Osteocyte (in vitro differentiated cells): ENCODE measurements around the gene FAM199X. TPM values are rescaled to one million over a fixed set of nuclear protein-coding genes. Genes with fewer than 3 reads are reported as not detected.

Source experiments
- DNase-seq: peaks from one replicate; pipeline ENCODE4 v3.0.0; 2021; ENCODE audit warnings: mixed read lengths; ENCODE audit not compliant: unreplicated experiment; ENCODE audit errors: extremely low spot score
- H3K27ac Mint-ChIP-seq: one replicate; pipeline ENCODE4 v1.8.0; 2021; ENCODE audit warnings: mild to moderate bottlenecking, mixed read lengths; ENCODE audit not compliant: unreplicated experiment
- H3K27me3 Mint-ChIP-seq: one replicate; pipeline ENCODE4 v1.8.0; 2021; ENCODE audit warnings: mixed read lengths; ENCODE audit not compliant: unreplicated experiment
- H3K36me3 Mint-ChIP-seq: one replicate; pipeline ENCODE4 v1.8.0; 2021; ENCODE audit warnings: mixed read lengths; ENCODE audit not compliant: unreplicated experiment
- H3K4me1 Mint-ChIP-seq: one replicate; pipeline ENCODE4 v1.8.0; 2021; ENCODE audit warnings: mixed read lengths; ENCODE audit not compliant: unreplicated experiment
- H3K4me3 Mint-ChIP-seq: one replicate; pipeline ENCODE4 v1.8.0; 2021; ENCODE audit warnings: mild to moderate bottlenecking, moderate library complexity, mixed read lengths; ENCODE audit not compliant: unreplicated experiment
- H3K9me3 Mint-ChIP-seq: one replicate; pipeline ENCODE4 v1.8.0; 2021; ENCODE audit warnings: mixed read lengths; ENCODE audit not compliant: unreplicated experiment
- total RNA-seq: library from RNA; stranded (reverse); gene quantifications from 2 replicates; pipeline ENCODE4 v1.2.1, GENCODE V29; 2021
- TF ChIP-seq, protein P1 (sequence below): fragments of 200-600 bp; sonication (generic); IDR thresholded peaks from 2 replicates; pipeline ENCODE4 v1.5.0; 2021; ENCODE audit warnings: antibody characterized with exemption, mild to moderate bottlenecking, moderate library complexity

The FAM199X gene
- total RNA-seq, 1 donor from 2014 or later, result 11.7 TPM

DNA sequence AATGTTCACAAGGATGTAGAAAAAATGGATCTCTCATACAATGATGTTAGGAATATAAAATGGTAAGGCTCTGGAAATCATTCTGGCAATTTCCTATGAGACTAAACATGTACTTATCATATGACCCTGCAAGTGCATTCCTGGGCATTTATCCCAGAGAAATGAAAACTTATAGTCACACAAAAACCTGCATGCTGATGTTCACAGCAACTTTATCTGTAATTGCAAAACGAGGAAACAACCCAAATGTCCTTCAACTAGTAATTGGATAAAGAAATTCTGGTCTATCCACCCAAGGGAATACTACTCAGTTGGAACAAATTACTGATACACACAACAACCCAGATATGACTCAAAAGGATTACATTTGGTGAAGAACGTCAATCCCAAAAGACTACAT is 39.4 kb upstream of the FAM199X start:
- Mint-ChIP-seq H3K4me3 (no peak overlapping the region), H3K9me3 (no peaks in the 10 kb centered on the region), H3K27ac (no peak overlapping the region), H3K27me3 (no peaks in the 10 kb centered on the region), H3K36me3 (no peaks in the 10 kb centered on the region), H3K4me1 (no peaks in the 10 kb centered on the region)
- TF ChIP-seq, protein P1, sequence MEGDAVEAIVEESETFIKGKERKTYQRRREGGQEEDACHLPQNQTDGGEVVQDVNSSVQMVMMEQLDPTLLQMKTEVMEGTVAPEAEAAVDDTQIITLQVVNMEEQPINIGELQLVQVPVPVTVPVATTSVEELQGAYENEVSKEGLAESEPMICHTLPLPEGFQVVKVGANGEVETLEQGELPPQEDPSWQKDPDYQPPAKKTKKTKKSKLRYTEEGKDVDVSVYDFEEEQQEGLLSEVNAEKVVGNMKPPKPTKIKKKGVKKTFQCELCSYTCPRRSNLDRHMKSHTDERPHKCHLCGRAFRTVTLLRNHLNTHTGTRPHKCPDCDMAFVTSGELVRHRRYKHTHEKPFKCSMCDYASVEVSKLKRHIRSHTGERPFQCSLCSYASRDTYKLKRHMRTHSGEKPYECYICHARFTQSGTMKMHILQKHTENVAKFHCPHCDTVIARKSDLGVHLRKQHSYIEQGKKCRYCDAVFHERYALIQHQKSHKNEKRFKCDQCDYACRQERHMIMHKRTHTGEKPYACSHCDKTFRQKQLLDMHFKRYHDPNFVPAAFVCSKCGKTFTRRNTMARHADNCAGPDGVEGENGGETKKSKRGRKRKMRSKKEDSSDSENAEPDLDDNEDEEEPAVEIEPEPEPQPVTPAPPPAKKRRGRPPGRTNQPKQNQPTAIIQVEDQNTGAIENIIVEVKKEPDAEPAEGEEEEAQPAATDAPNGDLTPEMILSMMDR, result no peak
- DNase-seq, result no peak

DNA sequence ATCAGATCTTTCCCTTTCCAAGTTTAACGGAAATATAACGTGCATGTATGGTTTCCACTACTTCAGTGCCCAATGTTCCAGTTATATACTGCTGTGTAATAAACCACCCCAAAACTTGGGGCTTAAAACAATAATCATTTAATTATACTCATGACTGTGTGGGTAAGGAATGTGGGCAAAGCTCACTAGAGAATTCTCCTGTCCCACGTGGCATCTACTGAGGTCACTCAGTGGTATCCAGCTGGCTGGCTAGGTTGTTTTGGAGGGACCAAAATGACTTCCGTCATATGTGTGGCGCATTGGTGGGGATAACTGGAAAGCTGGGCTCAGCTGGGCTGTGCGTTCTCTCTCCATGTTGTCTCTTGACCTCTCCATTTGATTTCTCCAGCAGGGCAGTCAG is 35.4 kb upstream of the FAM199X start:
- no peaks in the 10 kb centered on the region for H3K36me3 Mint-ChIP-seq
- no peak overlapping the region for H3K4me3 Mint-ChIP-seq
- no peaks in the 10 kb centered on the region for H3K27me3 Mint-ChIP-seq
- H3K9me3 Mint-ChIP-seq, result no peaks in the 10 kb centered on the region
- no peak overlapping the region for H3K27ac Mint-ChIP-seq
- TF ChIP-seq, protein P1, result no peak
- H3K4me1 Mint-ChIP-seq, result peaks cover 5% of the 10 kb centered on the region
- DNase-seq, result no peak

DNA sequence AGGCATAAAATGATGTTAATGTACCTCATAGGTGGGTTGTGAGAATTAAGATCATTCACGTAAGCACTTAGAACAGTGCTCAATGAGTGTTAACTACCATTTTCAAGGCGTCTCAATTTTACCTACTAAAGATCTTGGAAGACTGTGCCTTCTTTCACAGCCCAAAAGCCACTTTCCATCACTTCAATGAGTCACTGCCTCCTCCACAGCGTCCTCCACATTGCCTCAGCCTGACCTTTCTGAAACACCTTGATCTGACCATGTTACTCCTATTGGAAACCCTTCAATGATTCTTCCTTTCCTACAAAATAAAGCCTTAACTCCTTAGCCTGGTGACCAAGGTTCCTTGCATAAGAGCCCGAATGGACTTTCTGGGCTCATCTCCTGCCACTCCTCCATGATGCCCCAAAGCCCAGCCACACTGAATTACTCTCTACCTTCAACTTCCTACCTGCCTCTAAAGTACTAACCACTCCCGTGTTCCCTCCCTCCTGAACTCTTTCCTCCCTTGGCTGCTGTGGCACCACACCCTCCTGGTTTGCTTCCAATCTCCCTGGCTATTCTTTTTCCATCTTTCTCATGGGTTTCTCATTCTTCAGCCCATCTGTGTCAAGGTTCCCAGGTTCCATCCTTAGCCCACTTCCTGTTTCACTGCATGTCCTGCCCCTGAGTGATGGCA is 31.5 kb upstream of the FAM199X start:
- no peak overlapping the region for H3K4me3 Mint-ChIP-seq
- H3K4me1 Mint-ChIP-seq, result peaks cover 6% of the 10 kb centered on the region
- no peak overlapping the region for H3K27ac Mint-ChIP-seq
- no peaks in the 10 kb centered on the region for H3K36me3 Mint-ChIP-seq
- TF ChIP-seq, protein P1, result no peak
- DNase-seq, result no peak
- no peaks in the 10 kb centered on the region for H3K27me3 Mint-ChIP-seq
- no peaks in the 10 kb centered on the region for H3K9me3 Mint-ChIP-seq

DNA sequence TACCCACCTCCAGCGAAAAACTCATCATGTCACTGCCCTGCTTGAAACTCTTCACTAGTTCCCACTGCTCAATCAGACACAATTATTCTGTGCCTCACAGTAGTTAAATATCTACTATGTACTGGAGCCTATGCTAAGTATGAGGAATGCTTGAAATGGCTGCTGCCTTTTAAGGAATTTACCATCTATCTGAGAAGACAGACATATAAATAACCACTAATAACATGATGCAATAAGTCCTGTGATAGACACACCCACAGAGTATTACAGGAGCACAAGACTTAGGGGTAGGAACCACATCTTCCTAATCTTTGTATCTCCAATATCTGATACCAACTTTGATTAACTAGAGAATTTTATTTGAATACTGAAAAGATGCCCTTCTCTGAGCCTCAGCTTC is 30.6 kb upstream of the FAM199X start:
- H3K9me3 Mint-ChIP-seq, result no peaks in the 10 kb centered on the region
- peaks cover 6% of the 10 kb centered on the region for H3K4me1 Mint-ChIP-seq
- peak overlapping the region; percentile 69 for H3K27ac Mint-ChIP-seq
- no peak for DNase-seq
- TF ChIP-seq, protein P1, result no peak
- H3K27me3 Mint-ChIP-seq, result no peaks in the 10 kb centered on the region
- peak overlapping the region; percentile 20 for H3K4me3 Mint-ChIP-seq
- no peaks in the 10 kb centered on the region for H3K36me3 Mint-ChIP-seq

DNA sequence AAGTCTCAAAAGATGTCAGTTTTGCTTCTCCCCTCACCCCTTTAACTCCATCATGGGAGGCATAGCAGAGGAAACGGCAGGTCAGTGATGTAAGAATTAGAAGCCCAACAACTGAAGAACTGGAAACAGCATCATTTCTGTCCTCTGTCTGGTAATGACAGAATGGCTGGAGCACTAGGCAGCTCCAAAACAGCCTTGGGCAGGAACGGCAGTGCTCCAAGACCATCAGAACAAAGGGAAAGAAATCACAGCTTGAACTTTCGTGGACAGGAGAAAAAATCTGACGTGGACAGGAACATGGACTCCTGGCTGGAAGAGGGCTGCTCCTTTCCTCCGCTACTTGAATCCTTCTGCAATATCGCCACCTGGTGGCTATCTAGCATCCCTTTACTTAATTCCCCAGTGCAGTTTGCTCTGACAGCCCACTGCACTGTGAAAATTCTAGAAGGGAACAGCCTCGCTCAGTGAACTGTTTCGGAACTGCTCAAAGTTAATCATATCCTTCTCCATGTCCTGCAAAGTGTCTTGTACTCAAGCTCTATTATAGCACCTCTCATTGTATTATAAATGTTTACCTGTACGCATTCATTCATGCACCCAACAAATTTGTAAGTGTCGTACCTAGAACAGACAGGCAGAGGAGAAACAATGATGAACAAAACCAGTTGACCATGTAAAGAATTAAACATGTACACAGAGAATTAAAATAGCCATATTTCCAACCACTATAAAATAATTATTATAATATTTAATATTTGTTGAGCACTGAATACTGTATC is 29.8 kb upstream of the FAM199X start:
- peak; percentile 89 for DNase-seq
- peak overlapping the region; percentile 95 for H3K27ac Mint-ChIP-seq
- TF ChIP-seq, protein P1, result peak; percentile 82
- H3K4me3 Mint-ChIP-seq, result peak overlapping the region; percentile 83
- no peaks in the 10 kb centered on the region for H3K9me3 Mint-ChIP-seq
- peaks cover 6% of the 10 kb centered on the region for H3K4me1 Mint-ChIP-seq
- H3K36me3 Mint-ChIP-seq, result no peaks in the 10 kb centered on the region
- H3K27me3 Mint-ChIP-seq, result no peaks in the 10 kb centered on the region
